K562 (cell line): Measurements from ENCODE around the gene PACSIN1. TPM values are rescaled to one million over a fixed set of nuclear protein-coding genes. Genes with fewer than 3 reads are reported as not detected.
A peak's percentile ranks its signal among the peaks of the same experiment; 100 is the strongest.

Experiments
- BMI1 ChIP-seq: fragments of 150-350 bp; IDR thresholded peaks from 2 replicates; pipeline ENCODE4 v1.6.1; 2014; ENCODE audit warnings: low read length
- BRF2 ChIP-seq: IDR thresholded peaks from 3 replicates; pipeline ENCODE4 v1.6.1; 2011; ENCODE audit warnings: borderline replicate concordance, mild to moderate bottlenecking; ENCODE audit not compliant: insufficient read length, insufficient read depth
- CBFB ChIP-seq: sonication (generic); formaldehyde crosslinking; IDR thresholded peaks from 2 replicates; pipeline ENCODE4 v1.4.0; 2020; ENCODE audit warnings: mild to moderate bottlenecking, missing genetic modification reagents
- CHD1 ChIP-seq: fragments of 200-600 bp; sonication (generic); IDR thresholded peaks from one replicate; pipeline ENCODE4 v1.6.1; 2012; ENCODE audit warnings: mild to moderate bottlenecking, moderate library complexity, low read length, inconsistent platforms
- FOXJ3 ChIP-seq: sonication (generic); formaldehyde crosslinking; IDR thresholded peaks from 2 replicates; pipeline ENCODE4 v1.4.0; 2020; ENCODE audit warnings: mild to moderate bottlenecking, missing genetic modification reagents
- FOXM1 ChIP-seq, 2 experiments: fragments of 450-650 bp in 1 of 2; sonication (generic) in 1 of 2; formaldehyde crosslinking in 1 of 2; IDR thresholded peaks; 2 replicates each; pipeline versions ENCODE4 v1.6.1 to v1.9.0; 2017 to 2022; ENCODE audit warnings: low read depth in 2 of 2, mild to moderate bottlenecking in 2 of 2, missing genetic modification reagents in 1 of 2, moderate library complexity in 1 of 2
- TRIM24 ChIP-seq, 2 experiments: fragments of 450-650 bp; IDR thresholded peaks; 2 replicates each; pipeline ENCODE4 v1.6.1; 2016
- ZBTB17 ChIP-seq: fragments of 450-650 bp; formaldehyde crosslinking; IDR thresholded peaks from 2 replicates; pipeline ENCODE4 v1.4.0; 2020; ENCODE audit warnings: mild to moderate bottlenecking
- ZNF75A ChIP-seq: fragments of 450-650 bp; formaldehyde crosslinking; IDR thresholded peaks from 2 replicates; pipeline ENCODE4 v1.4.0; 2020; ENCODE audit warnings: mild to moderate bottlenecking
- polyA plus RNA-seq, 8 experiments: library from polyadenylated mRNA; depleted of rRNA in 4 of 8; stranded (reverse) in 5 of 8; unstranded in 3 of 8; fragments of >200 nt; fragmentation: Nextera tagmentation in 2 of 8; fragmentation: Illumina TruSeq in 1 of 8; extraction: Ambion mirVana in 2 of 8; extraction: Trizol in 1 of 8; gene quantifications; 2 replicates each; pipeline versions ENCODE4 v1.2.1 to v1.2.3, GENCODE V29; 2011 to 2014; ENCODE audit warnings: inconsistent platforms in 1 of 8, missing spikeins in 1 of 8
- total RNA-seq, 7 experiments: library from RNA; depleted of rRNA in 6 of 7; stranded (reverse); fragments of >200 nt in 6 of 7; fragmentation: Illumina TruSeq in 2 of 7; extraction: Trizol in 2 of 7; gene quantifications; 2 replicates each; pipeline versions ENCODE4 v1.2.1 to v1.2.3, GENCODE V29; 2011 to 2021; ENCODE audit warnings: low replicate concordance in 1 of 7

The PACSIN1 gene
- total and polyA plus RNA-seq, 9 of the 15 experiments (the other 6 are each of a cell fraction or from before 2014, with no cell fraction given): 0.01 to 1.7 (median 0.45) TPM

GRCh38 chr6:34568341-34569201, 102.7 kb downstream of the PACSIN1 start (continued):
- TF ChIP-seq BRF2 (no peak), ZNF75A (CRISPR knock-in tag) (no peak), FOXJ3 (CRISPR knock-in tag) (no peak), CHD1 (no peak), TRIM24 (IDR thresholded peaks at IDR 0.05) (no peak), CBFB (CRISPR knock-in tag) (peak; percentile 35; the same call in 1 of the 2 replicates), FOXM1 (IDR thresholded peaks at IDR 0.05; ENCODE audit: low read depth) (no peak), FOXM1 (CRISPR knock-in tag; IDR thresholded peaks at IDR 0.05; ENCODE audit: low read depth) (peak; percentile 19; the same call in 1 of the 2 replicates), ZBTB17 (CRISPR knock-in tag) (no peak), BMI1 (no peak)
